Activated T-cell treated with anti-CD3 and anti-CD28 coated beads, Interleukin-2, amount 50 U/mL, for 48 hours (primary cell): Measurements from ENCODE around the gene DHX9.

Experiments
- DNase-seq, 2 experiments: peaks; one replicate each; pipeline ENCODE4 v3.0.0-alpha.2; 2020

The DHX9 gene

GRCh38 chr1:182839209-182840066 is at the start of gene DHX9:
DHX9 (plus strand) TSS chr1:182839347; CDS start chr1:182842567, 3,220 bp downstream.
- peak; percentile 98 for DNase-seq

- no peak for DNase-seq
Observed at GRCh38 chr1:182791281-182792179, 47.6 kb upstream of the DHX9 start.

DNA sequence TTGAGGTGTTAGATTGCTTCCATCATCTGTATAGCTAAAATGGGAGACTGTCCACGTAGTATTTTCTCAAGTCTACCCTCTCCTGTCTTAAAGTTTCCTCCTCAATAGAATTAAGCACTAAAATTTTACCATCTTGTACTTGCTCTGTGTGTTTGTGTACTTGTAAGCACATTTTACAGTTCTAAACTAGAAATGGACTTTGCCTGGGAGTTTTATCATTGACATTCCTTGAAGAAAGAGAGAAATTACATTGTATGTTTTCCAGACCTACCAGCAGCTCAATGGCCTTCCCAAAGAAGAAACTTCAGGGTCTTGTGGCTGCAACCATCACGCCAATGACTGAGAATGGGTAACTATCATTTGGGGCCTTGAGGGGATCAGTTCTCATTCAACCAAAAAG is 45.1 kb upstream of the DHX9 start:
- no peak for DNase-seq

- no peak for DNase-seq
Observed at GRCh38 chr1:182794676-182795201, 44.4 kb upstream of the DHX9 start.

DNA sequence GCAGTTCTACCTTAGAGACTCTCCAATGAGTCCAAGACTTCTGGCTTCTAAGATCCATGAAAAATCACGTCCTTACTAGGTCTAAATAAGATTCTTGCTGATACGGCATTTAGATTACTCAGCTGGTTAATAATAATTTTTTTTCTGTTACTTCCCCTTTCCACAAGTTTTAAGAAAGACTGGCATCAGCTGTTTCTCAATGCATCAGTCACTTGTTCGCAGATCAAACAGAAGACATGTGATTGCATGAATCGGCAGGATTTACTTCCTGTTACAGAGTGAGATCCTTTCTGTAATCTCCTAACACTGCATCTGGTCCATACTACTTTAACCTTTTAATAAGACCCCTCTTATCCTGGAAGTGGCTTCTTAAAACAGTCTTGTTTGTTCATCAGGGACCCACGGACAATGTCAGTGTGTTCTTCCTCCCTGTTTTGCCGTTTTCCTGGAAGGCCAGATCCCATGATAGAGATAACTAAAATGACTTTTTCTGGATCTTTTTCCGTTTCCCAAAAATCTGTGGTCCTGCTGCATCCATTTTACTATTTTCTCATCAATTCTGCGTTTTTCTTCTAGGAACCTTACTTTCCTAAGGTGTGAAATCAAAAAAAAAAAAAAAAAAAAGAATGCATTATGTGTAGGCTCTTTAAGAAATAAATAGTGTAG is 43.5 kb upstream of the DHX9 start:
- no peak for DNase-seq

- DNase-seq, result no peak
Observed at GRCh38 chr1:182802006-182802803, 36.9 kb upstream of the DHX9 start.

DNA sequence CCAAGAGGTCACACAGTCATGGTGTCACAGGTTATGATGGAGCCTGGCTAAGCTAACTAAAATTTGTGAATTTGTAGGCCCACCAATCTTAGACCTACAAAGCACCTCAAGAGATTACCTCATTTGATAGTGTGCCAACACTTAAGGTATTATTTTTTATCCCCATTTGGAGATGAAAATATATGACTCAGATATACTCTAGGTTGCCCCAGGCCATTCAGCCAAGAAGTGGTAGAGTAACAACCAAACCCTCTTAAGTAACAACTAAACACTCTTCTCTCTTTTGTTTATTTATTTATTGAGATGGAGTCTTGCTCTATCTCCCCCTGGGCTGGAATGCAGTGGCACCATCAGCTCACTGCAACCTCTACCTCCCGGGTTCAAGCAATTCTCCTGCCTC is 35.3 kb upstream of the DHX9 start:
- DNase-seq, result no peak

DNA sequence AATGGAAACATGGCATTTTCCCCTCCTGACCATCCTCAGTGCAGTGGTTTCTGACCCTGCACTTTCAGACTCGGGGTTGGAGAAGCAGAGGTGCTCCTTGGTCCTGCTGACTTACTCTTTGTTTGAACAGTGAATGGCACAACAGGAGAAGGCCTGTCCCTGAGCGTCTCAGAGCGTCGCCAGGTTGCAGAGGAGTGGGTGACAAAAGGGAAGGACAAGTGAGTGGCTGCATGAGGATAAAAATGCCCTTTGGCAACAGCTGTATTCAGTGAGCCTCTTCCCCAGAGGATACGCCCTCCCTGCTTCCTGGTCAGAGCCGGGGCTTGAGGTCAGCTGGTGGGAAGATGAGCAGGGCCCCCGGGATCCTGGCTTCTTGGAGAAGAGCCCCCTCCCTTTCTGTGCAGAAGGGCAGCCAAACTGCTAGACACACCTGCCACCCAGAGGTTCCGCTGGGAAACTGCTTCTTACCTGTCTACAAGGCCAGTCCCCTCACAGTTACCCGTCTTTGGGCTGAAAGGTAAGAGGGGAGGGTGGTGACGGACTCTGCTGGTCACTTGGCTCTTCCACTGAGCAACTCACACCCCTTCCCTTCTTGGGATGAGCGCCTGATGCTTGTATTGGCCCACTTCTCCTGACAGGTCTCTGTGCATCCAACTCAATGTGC is 33.0 kb upstream of the DHX9 start:
- DNase-seq, result no peak

DNA sequence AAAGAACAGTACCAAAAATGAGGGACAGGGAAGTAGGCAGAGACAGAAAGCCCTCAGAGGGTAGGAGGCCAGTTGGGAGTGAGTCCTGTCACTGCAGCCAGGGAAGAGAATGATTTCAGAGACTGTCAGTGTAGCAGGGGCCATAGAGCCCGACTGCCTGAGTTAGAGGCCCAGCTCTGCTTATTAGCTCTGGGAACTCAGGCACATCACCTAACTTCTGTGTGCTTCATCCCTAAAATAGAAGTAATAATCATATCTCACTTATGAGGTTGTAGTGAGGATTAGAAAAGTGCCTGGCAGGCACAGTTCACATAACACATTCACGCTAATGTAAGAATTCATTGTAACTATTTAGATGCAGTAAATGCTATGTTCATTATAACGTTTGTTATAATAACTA is 31.2 kb upstream of the DHX9 start:
- DNase-seq, result no peak

- DNase-seq, result no peak
Observed at GRCh38 chr1:182809414-182809957, 29.7 kb upstream of the DHX9 start.

- no peak for DNase-seq
Observed at GRCh38 chr1:182811975-182812722, 27.0 kb upstream of the DHX9 start.

GRCh38 chr1:182816863-182817262 is 22.3 kb upstream of the DHX9 start:
- DNase-seq, result no peak

GRCh38 chr1:182817802-182818201 is 21.3 kb upstream of the DHX9 start:
- DNase-seq, result no peak

- no peak for DNase-seq
Observed at GRCh38 chr1:182823220-182823619, 15.9 kb upstream of the DHX9 start.

DNA sequence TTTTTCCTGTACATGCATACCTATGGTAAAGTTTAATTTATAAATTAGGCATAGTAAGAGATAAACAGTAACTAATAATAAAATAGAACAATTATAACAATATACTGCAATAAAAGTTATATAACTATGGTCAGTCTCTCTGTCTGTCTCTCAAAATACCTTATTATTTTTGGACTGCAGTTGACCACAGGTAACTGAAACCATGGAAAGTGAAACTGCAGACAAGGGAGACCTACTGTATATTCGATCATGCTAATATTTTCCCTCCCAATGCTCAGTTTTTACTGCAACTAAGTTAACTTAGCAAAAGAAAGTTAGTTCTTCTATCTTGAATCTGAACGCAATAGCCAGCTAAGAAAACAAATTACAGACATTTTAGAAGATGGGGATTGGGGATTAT is 12.3 kb upstream of the DHX9 start:
- no peak for DNase-seq

- DNase-seq, result no peak
Observed at GRCh38 chr1:182829285-182829932, 9.7 kb upstream of the DHX9 start.

GRCh38 chr1:182833271-182833670 is 5.9 kb upstream of the DHX9 start:
- DNase-seq, result no peak

- DNase-seq, result no peak
Observed at GRCh38 chr1:182834326-182834725, 4.8 kb upstream of the DHX9 start.

- no peak for DNase-seq
Observed at GRCh38 chr1:182835806-182836205, 3.3 kb upstream of the DHX9 start.

DNA sequence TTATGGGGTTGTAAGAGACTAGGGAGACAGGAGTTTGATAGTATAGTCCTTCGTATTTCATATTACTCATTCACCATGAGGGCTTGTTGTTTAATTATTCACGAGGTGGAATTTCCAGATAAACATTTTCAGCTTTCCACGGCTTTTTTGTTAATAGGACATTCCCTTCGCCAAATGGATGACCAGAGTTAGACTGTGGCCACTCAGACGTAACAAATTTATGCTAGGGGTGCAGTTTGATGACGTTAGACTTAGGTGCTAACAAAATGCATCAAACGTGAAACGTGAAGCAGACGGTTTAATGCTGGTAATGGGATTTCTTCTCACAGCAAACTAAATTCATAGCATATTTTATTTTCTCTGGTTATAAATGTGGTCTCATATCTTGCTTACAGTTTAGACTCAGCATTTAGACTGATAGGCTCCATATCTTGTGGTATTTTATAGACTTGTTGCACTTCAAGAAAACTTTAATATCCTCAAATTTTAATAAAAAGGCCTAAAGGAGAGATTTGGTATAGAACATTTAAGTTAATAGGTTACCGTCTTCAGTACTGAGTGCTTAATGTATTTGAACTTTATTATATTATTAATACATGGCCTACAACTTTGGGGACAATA is 2.3 kb downstream of the DHX9 start:
- no peak for DNase-seq
